NCI-H82 (cell line): ENCODE data around the gene SLC38A6.

ENCODE experiments used
- DNase-seq: peaks from one replicate; lab custom pipeline; 2025; lab: John Stamatoyannopoulos, UW

SLC38A6 gene

GRCh38 chr14:60981633-60982455 is 799 bp downstream of the SLC38A6 start:
- DNase-seq: peak; percentile 41

GRCh38 chr14:60984196-60984595 is 3.2 kb downstream of the SLC38A6 start:
- DNase-seq: no peak

GRCh38 chr14:60986500-60986899 is 5.5 kb downstream of the SLC38A6 start:
- no peak for DNase-seq

GRCh38 chr14:60989599-60989998 is 8.6 kb downstream of the SLC38A6 start:
- no peak for DNase-seq

- DNase-seq: no peak
Observed at GRCh38 chr14:60998617-60999016, 17.6 kb downstream of the SLC38A6 start.

GRCh38 chr14:60999536-60999935 is 18.5 kb downstream of the SLC38A6 start:
- DNase-seq: no peak

- no peak for DNase-seq
Observed at GRCh38 chr14:61003571-61003970, 22.5 kb downstream of the SLC38A6 start.

- DNase-seq: no peak
Observed at GRCh38 chr14:61019537-61019936, 38.5 kb downstream of the SLC38A6 start.

GRCh38 chr14:61025251-61026223 is 44.5 kb downstream of the SLC38A6 start:
- peak; percentile 72 for DNase-seq

GRCh38 chr14:61026526-61026925 is 45.5 kb downstream of the SLC38A6 start:
- DNase-seq: no peak

- DNase-seq: no peak
Observed at GRCh38 chr14:61031026-61031425, 50.0 kb downstream of the SLC38A6 start.

- no peak for DNase-seq
Observed at GRCh38 chr14:61033054-61033453, 52.0 kb downstream of the SLC38A6 start.

GRCh38 chr14:61033855-61034254 is 52.8 kb downstream of the SLC38A6 start:
- DNase-seq: no peak

GRCh38 chr14:61034416-61035120 is 53.5 kb downstream of the SLC38A6 start:
- no peak for DNase-seq

GRCh38 chr14:61037215-61037614 is 56.2 kb downstream of the SLC38A6 start:
- DNase-seq: no peak

- no peak for DNase-seq
Observed at GRCh38 chr14:61041704-61042103, 60.7 kb downstream of the SLC38A6 start.

- no peak for DNase-seq
Observed at GRCh38 chr14:61042220-61042619, 61.2 kb downstream of the SLC38A6 start.

GRCh38 chr14:61043506-61043905 is 62.5 kb downstream of the SLC38A6 start:
- DNase-seq: no peak

GRCh38 chr14:61047021-61047420 is 66.0 kb downstream of the SLC38A6 start:
- no peak for DNase-seq

- DNase-seq: no peak
Observed at GRCh38 chr14:61048640-61049039, 67.6 kb downstream of the SLC38A6 start.

GRCh38 chr14:61050417-61050816 is 69.4 kb downstream of the SLC38A6 start:
- peak; percentile 26 for DNase-seq

GRCh38 chr14:61051051-61051450 is 70.0 kb downstream of the SLC38A6 start:
- peak; percentile 15 for DNase-seq
